WTC11 (cell line): ENCODE data around the gene MED27. TPM values are rescaled to one million over a fixed set of nuclear protein-coding genes. Genes with fewer than 3 reads are reported as not detected.
A peak's percentile ranks its signal among the peaks of the same experiment; 100 is the strongest.

Source experiments
- ATAC-seq: fragments of 200-7000 bp; cut with Tn5 transposase; 2 replicates; pipeline ENCODE4 v1.10.0; 2021; ENCODE audit warnings: mild to moderate bottlenecking, moderate library complexity
- CTCF ChIA-PET: fragments of 300-600 bp; sonication (Branson Sonifier 250); formaldehyde crosslinking; loops from one replicate; lab custom pipeline; 2021; ENCODE audit warnings: antibody characterized with exemption; lab: Charles Lee
- POLR2A ChIA-PET: fragments of 350-600 bp; sonication (Branson Sonifier 250); formaldehyde crosslinking; loops from one replicate; lab custom pipeline; 2021; ENCODE audit warnings: antibody characterized with exemption; lab: Charles Lee
- DNase-seq: peaks from one replicate; pipeline ENCODE4 v3.0.0; 2021; ENCODE audit warnings: low spot score
- H3K27ac Mint-ChIP-seq: 2 replicates; pipeline ENCODE4 v1.8.0; 2021; ENCODE audit warnings: mixed read lengths
- H3K27me3 Mint-ChIP-seq: 2 replicates; pipeline ENCODE4 v1.8.0; 2021; ENCODE audit warnings: low read depth, mild to moderate bottlenecking, moderate library complexity, mixed read lengths
- H3K36me3 Mint-ChIP-seq: 2 replicates; pipeline ENCODE4 v1.8.0; 2021; ENCODE audit warnings: mixed read lengths
- H3K4me1 Mint-ChIP-seq: 2 replicates; pipeline ENCODE4 v1.8.0; 2022; ENCODE audit warnings: mixed read lengths
- H3K4me3 Mint-ChIP-seq: 2 replicates; pipeline ENCODE4 v1.8.0; 2021; ENCODE audit warnings: mild to moderate bottlenecking, moderate library complexity, mixed read lengths
- H3K9me3 Mint-ChIP-seq: 2 replicates; pipeline ENCODE4 v1.8.0; 2021; ENCODE audit warnings: mixed read lengths
- GABPB1 ChIP-seq: sonication (generic); formaldehyde crosslinking; IDR thresholded peaks from 2 replicates; pipeline ENCODE4 v1.8.1; 2023; ENCODE audit warnings: mild to moderate bottlenecking, missing genetic modification reagents
- JAZF1 ChIP-seq: fragments of 250-450 bp; sonication (Bioruptor Pico); IDR thresholded peaks from 2 replicates; pipeline ENCODE4 v1.9.0; 2021; ENCODE audit warnings: moderate library complexity, mild to moderate bottlenecking, inconsistent platforms
- NFE2L1 ChIP-seq: sonication (generic); formaldehyde crosslinking; IDR thresholded peaks from 2 replicates; pipeline ENCODE4 v1.8.1; 2023; ENCODE audit warnings: missing genetic modification reagents
- NR2C2 ChIP-seq: sonication (generic); formaldehyde crosslinking; IDR thresholded peaks from 2 replicates; pipeline ENCODE4 v1.8.0; 2022; ENCODE audit warnings: mild to moderate bottlenecking, missing genetic modification reagents
- SP1 ChIP-seq: sonication (generic); formaldehyde crosslinking; conservative IDR thresholded peaks from 2 replicates; pipeline ENCODE4 v1.8.1; 2022; ENCODE audit warnings: missing genetic modification reagents
- TP53 ChIP-seq: sonication (generic); formaldehyde crosslinking; IDR thresholded peaks from 2 replicates; pipeline ENCODE4 v1.8.1; 2023; ENCODE audit warnings: mild to moderate bottlenecking, missing genetic modification reagents
- ZNF121 ChIP-seq: sonication (generic); formaldehyde crosslinking; IDR thresholded peaks from 2 replicates; pipeline ENCODE4 v1.8.0; 2023; ENCODE audit warnings: missing genetic modification reagents
- ZNF219 ChIP-seq: sonication (generic); formaldehyde crosslinking; IDR thresholded peaks from 2 replicates; pipeline ENCODE4 v1.8.0; 2023; ENCODE audit warnings: missing genetic modification reagents, mild to moderate bottlenecking, borderline replicate concordance
- total RNA-seq: library from RNA; stranded (reverse); gene quantifications from 3 replicates; pipeline ENCODE4 v1.2.3, GENCODE V29; 2021
- TF ChIP-seq, protein P1 (sequence below): sonication (generic); formaldehyde crosslinking; IDR thresholded peaks from 2 replicates; pipeline ENCODE4 v1.8.1; 2022; ENCODE audit warnings: mild to moderate bottlenecking, moderate library complexity, missing genetic modification reagents
- TF ChIP-seq, protein P2 (sequence below): sonication (generic); formaldehyde crosslinking; IDR thresholded peaks from 2 replicates; pipeline ENCODE4 v1.8.0; 2022; ENCODE audit warnings: mild to moderate bottlenecking, missing genetic modification reagents
- TF ChIP-seq, protein P3 (sequence below): fragments of 250-450 bp; sonication (Bioruptor Pico); IDR thresholded peaks from 2 replicates; pipeline ENCODE4 v1.9.0; 2021; ENCODE audit warnings: mild to moderate bottlenecking
- TF ChIP-seq, protein P4 (sequence below): sonication (generic); formaldehyde crosslinking; IDR thresholded peaks from 2 replicates; pipeline ENCODE4 v1.8.1; 2023; ENCODE audit warnings: mild to moderate bottlenecking, missing genetic modification reagents, moderate library complexity
- TF ChIP-seq, protein P5 (sequence below): sonication (generic); formaldehyde crosslinking; conservative IDR thresholded peaks from 2 replicates; pipeline ENCODE4 v1.8.1; 2023; ENCODE audit warnings: mild to moderate bottlenecking, low read depth, missing genetic modification reagents, moderate library complexity

The MED27 gene
- total RNA-seq, 1 experiment from 2014 or later = 27.9 TPM

DNA sequence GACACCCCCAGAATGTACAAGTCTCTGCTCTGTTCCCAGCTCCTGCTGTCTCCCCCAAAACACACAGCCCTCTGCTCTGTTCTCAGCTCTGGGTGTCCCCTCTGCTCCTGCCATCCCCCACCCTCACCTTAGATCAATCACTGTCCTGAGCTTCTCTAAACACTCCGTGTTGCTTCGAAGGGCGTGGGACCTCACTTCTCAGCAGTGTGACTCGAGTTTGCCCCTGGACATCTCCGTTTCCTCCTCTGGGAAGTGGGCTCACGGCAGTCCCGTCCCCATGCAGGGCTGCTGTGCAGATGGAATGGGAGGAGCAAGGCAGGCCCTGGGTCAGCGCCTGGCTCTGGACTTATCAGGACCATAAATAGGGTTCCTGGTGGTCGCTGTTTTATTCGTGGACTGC, 241.8 kb downstream of the MED27 start (continued):
- TF ChIP-seq ZNF219 (CRISPR knock-in tag) = no peak
- TF ChIP-seq, protein P1, sequence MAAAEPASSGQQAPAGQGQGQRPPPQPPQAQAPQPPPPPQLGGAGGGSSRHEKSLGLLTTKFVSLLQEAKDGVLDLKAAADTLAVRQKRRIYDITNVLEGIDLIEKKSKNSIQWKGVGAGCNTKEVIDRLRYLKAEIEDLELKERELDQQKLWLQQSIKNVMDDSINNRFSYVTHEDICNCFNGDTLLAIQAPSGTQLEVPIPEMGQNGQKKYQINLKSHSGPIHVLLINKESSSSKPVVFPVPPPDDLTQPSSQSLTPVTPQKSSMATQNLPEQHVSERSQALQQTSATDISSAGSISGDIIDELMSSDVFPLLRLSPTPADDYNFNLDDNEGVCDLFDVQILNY (CRISPR knock-in tag) = no peak
- TF ChIP-seq, protein P2, sequence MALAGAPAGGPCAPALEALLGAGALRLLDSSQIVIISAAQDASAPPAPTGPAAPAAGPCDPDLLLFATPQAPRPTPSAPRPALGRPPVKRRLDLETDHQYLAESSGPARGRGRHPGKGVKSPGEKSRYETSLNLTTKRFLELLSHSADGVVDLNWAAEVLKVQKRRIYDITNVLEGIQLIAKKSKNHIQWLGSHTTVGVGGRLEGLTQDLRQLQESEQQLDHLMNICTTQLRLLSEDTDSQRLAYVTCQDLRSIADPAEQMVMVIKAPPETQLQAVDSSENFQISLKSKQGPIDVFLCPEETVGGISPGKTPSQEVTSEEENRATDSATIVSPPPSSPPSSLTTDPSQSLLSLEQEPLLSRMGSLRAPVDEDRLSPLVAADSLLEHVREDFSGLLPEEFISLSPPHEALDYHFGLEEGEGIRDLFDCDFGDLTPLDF = no peak
- TF ChIP-seq JAZF1 (CRISPR knock-in tag) = no peak
- TF ChIP-seq NFE2L1 (CRISPR knock-in tag) = no peak
- TF ChIP-seq NR2C2 (CRISPR knock-in tag) = no peak
- TF ChIP-seq, protein P3, sequence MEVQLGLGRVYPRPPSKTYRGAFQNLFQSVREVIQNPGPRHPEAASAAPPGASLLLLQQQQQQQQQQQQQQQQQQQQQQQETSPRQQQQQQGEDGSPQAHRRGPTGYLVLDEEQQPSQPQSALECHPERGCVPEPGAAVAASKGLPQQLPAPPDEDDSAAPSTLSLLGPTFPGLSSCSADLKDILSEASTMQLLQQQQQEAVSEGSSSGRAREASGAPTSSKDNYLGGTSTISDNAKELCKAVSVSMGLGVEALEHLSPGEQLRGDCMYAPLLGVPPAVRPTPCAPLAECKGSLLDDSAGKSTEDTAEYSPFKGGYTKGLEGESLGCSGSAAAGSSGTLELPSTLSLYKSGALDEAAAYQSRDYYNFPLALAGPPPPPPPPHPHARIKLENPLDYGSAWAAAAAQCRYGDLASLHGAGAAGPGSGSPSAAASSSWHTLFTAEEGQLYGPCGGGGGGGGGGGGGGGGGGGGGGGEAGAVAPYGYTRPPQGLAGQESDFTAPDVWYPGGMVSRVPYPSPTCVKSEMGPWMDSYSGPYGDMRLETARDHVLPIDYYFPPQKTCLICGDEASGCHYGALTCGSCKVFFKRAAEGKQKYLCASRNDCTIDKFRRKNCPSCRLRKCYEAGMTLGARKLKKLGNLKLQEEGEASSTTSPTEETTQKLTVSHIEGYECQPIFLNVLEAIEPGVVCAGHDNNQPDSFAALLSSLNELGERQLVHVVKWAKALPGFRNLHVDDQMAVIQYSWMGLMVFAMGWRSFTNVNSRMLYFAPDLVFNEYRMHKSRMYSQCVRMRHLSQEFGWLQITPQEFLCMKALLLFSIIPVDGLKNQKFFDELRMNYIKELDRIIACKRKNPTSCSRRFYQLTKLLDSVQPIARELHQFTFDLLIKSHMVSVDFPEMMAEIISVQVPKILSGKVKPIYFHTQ (CRISPR knock-in tag) = no peak
- TF ChIP-seq, protein P4, sequence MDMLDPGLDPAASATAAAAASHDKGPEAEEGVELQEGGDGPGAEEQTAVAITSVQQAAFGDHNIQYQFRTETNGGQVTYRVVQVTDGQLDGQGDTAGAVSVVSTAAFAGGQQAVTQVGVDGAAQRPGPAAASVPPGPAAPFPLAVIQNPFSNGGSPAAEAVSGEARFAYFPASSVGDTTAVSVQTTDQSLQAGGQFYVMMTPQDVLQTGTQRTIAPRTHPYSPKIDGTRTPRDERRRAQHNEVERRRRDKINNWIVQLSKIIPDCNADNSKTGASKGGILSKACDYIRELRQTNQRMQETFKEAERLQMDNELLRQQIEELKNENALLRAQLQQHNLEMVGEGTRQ (CRISPR knock-in tag) = no peak

DNA sequence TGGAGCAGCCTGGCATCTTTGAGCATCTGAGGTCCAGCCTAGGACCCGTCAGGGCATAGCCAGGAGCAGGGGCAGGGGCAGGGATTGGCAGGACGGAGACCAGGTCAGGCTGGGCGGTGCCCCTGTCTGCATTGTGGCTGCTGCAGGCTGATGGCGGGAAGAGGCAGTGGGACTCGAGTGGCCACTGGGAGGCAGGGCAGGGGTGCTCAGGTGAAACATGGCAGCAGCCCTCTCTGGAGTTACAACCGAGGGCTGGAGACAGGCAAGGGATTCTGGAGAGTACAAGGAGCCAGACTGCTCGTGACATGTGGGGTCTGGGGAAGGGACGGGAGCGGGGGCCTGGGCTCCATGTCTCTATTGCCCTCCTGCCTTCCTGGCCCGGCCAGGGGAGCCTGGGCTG, 242.4 kb downstream of the MED27 start:
- DNase-seq = peak; percentile 46
- H3K27ac Mint-ChIP-seq = no peak overlapping the region
- CTCF ChIA-PET = interaction anchor here (0.8 to 1.2 kb wide), 2 partner anchors 17 to 100 kb away, joined by 3 to 4 read pairs; no protein-coding TSS in a partner anchor
- peaks cover 5% of the 10 kb centered on the region; the same call in 1 of the 2 replicates for H3K27me3 Mint-ChIP-seq
- peaks cover 17% of the 10 kb centered on the region for H3K4me1 Mint-ChIP-seq
- ATAC-seq = peak; percentile 62
- H3K4me3 Mint-ChIP-seq = no peak overlapping the region
- TF ChIP-seq SP1 = no peak
- TF ChIP-seq TP53 (CRISPR knock-in tag) = 0 out of 2 replicates have a peak, but pooled peaks have one; percentile 35
- TF ChIP-seq, protein P4 (CRISPR knock-in tag) = peak; percentile 11; the same call in 1 of the 2 replicates
- TF ChIP-seq, protein P5, sequence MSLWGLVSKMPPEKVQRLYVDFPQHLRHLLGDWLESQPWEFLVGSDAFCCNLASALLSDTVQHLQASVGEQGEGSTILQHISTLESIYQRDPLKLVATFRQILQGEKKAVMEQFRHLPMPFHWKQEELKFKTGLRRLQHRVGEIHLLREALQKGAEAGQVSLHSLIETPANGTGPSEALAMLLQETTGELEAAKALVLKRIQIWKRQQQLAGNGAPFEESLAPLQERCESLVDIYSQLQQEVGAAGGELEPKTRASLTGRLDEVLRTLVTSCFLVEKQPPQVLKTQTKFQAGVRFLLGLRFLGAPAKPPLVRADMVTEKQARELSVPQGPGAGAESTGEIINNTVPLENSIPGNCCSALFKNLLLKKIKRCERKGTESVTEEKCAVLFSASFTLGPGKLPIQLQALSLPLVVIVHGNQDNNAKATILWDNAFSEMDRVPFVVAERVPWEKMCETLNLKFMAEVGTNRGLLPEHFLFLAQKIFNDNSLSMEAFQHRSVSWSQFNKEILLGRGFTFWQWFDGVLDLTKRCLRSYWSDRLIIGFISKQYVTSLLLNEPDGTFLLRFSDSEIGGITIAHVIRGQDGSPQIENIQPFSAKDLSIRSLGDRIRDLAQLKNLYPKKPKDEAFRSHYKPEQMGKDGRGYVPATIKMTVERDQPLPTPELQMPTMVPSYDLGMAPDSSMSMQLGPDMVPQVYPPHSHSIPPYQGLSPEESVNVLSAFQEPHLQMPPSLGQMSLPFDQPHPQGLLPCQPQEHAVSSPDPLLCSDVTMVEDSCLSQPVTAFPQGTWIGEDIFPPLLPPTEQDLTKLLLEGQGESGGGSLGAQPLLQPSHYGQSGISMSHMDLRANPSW (CRISPR knock-in tag) = no peak
- POLR2A ChIA-PET = no interaction called here
- H3K9me3 Mint-ChIP-seq = peaks cover 9% of the 10 kb centered on the region
- peaks cover 4% of the 10 kb centered on the region; the same call in 1 of the 2 replicates for H3K36me3 Mint-ChIP-seq

DNA sequence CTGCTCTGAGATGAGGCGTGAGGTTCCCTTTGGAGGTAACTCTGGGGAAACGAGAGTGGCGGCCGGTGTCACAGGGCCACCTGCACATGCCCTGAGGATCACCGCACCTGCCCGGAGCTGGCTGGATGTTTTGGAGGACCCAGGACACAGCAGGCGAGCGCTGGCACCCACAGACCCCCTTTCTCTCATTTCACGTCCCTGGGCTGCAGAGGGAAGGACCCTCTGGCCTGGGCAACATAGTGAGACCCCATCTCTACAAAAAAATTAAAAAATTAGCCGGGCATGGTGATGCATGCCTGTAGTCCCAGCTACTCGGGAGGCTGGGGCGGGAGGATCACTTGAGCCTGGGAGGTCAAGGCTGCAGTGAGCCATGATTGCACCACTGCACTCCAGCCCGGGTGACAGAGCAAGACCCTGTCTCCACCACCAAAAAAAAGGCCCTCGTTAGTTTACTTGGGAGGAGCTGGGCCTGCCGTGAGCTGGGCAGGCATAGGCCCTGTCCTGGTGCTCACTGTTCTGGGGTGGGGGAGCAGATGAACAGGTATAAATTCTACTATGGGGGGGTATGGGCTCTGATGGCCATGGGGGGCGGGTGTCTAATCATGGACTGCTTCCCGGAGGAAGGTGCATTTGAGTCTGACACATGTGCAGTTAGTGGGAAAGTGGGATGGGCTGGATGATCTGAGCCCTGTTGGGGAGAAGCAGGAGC, 242.9 kb downstream of the MED27 start:
- peaks cover 17% of the 10 kb centered on the region for H3K4me1 Mint-ChIP-seq
- ChIA-PET POLR2A (no interaction called here), CTCF (interaction anchor here (0.6 to 0.8 kb wide), 2 partner anchors 13 to 99 kb away, joined by 4 to 5 read pairs; no protein-coding TSS in a partner anchor)
- TF ChIP-seq GABPB1 (no peak), ZNF121 (CRISPR knock-in tag) (0 out of 2 replicates have a peak, but pooled peaks have one; percentile 54)
- no peak overlapping the region for H3K27ac Mint-ChIP-seq
- DNase-seq = no peak
- H3K4me3 Mint-ChIP-seq = no peak overlapping the region
- no peak for ATAC-seq
- H3K9me3 Mint-ChIP-seq = peaks cover 9% of the 10 kb centered on the region
- peaks cover 5% of the 10 kb centered on the region; the same call in 1 of the 2 replicates for H3K27me3 Mint-ChIP-seq
- peaks cover 4% of the 10 kb centered on the region; the same call in 1 of the 2 replicates for H3K36me3 Mint-ChIP-seq
